H1 (cell line): Measurements from ENCODE around the gene FKBP2. TPM values are rescaled to one million over a fixed set of nuclear protein-coding genes. Genes with fewer than 3 reads are reported as not detected.

ENCODE experiments used
- CTCF ChIA-PET: fragments of 300-600 bp; sonication (Branson Sonifier 250); formaldehyde crosslinking; loops from one replicate; lab custom pipeline; 2021; ENCODE audit not compliant: partially characterized antibody; lab: Charles Lee
- POLR2A ChIA-PET: fragments of 300-600 bp; sonication (Branson Sonifier 250); formaldehyde crosslinking; loops from one replicate; lab custom pipeline; 2021; ENCODE audit warnings: inconsistent platforms; ENCODE audit not compliant: partially characterized antibody; lab: Charles Lee
- DNase-seq, 2 experiments: peaks; one replicate each; pipeline versions ENCODE4 v3.0.0 to v3.0.0-alpha.2; 2010 to 2022; ENCODE audit warnings: low spot score in 2 of 2, low read depth in 1 of 2, mixed read lengths in 1 of 2
- FAIRE-seq: peaks from 2 replicates; lab custom pipeline; 2011; peaks lifted over from hg19 to GRCh38; lab: Jason Lieb, UNC
- H2AFZ ChIP-seq: 2 replicates; pipeline ENCODE4 v1.8.1; 2012; ENCODE audit warnings: low read length, inconsistent platforms
- H2AK5ac ChIP-seq: 2 replicates; pipeline ENCODE4 v1.6.1; 2013; ENCODE audit warnings: low read depth, low read length
- H2BK120ac ChIP-seq: replicated peaks from 2 replicates; pipeline ENCODE3; 2013; ENCODE audit warnings: low read depth, low read length, inconsistent platforms
- H2BK12ac ChIP-seq: 2 replicates; pipeline ENCODE4 v1.6.1; 2013; ENCODE audit warnings: low read depth, low read length
- H2BK15ac ChIP-seq: 2 replicates; pipeline ENCODE4 v1.6.1; 2013; ENCODE audit warnings: low read length
- H2BK20ac ChIP-seq: 2 replicates; pipeline ENCODE4 v1.6.1; 2013; ENCODE audit warnings: low read length
- H2BK5ac ChIP-seq: 2 replicates; pipeline ENCODE4 v1.6.1; 2013; ENCODE audit warnings: low read depth, low read length
- H3K14ac ChIP-seq: 2 replicates; pipeline ENCODE4 v1.6.1; 2013; ENCODE audit warnings: inconsistent platforms; ENCODE audit not compliant: insufficient read length
- H3K18ac ChIP-seq: 2 replicates; pipeline ENCODE4 v1.6.1; 2013; ENCODE audit warnings: low read length; ENCODE audit errors: extremely low read depth
- H3K23ac ChIP-seq: 2 replicates; pipeline ENCODE4 v1.6.1; 2013; ENCODE audit warnings: inconsistent platforms; ENCODE audit not compliant: insufficient read length
- H3K23me2 ChIP-seq: 2 replicates; pipeline ENCODE4 v1.6.1; 2013; ENCODE audit warnings: low read depth, low read length
- H3K27ac ChIP-seq: 2 replicates; pipeline ENCODE4 v1.6.1; 2011; ENCODE audit warnings: low read depth, low read length, inconsistent platforms
- H3K27me3 ChIP-seq, 4 experiments: replicated peaks in 1 of 4; 1 replicate in 1 of 4; 2 replicates in 3 of 4; pipeline versions ENCODE4 v1.6.1 to v1.8.1; 2011 to 2013; ENCODE audit warnings: low read length in 3 of 4, mild to moderate bottlenecking in 3 of 4, inconsistent platforms in 2 of 4, mixed read lengths in 2 of 4, moderate library complexity in 1 of 4; ENCODE audit not compliant: control insufficient read depth in 3 of 4, insufficient read depth in 3 of 4; ENCODE audit errors: extremely low read depth in 1 of 4
- H3K36me3 ChIP-seq, 4 experiments: 2 replicates each; pipeline versions ENCODE4 v1.6.1 to v1.8.1; 2011 to 2013; ENCODE audit warnings: mild to moderate bottlenecking in 4 of 4, low read length in 3 of 4, moderate library complexity in 2 of 4, control low read depth in 1 of 4, inconsistent platforms in 1 of 4; ENCODE audit not compliant: insufficient read depth in 4 of 4, control insufficient read depth in 2 of 4
- H3K4ac ChIP-seq: replicated peaks from 2 replicates; pipeline ENCODE3; 2013; ENCODE audit warnings: low read length, low read depth, mixed read lengths, inconsistent platforms; ENCODE audit not compliant: insufficient read length
- H3K4me1 ChIP-seq, 4 experiments: replicated peaks in 1 of 4; 1 replicate in 1 of 4; 2 replicates in 3 of 4; pipeline versions ENCODE4 v1.6.1 to v1.8.1; 2011 to 2013; ENCODE audit warnings: low read length in 3 of 4, inconsistent platforms in 2 of 4, mixed read lengths in 1 of 4; ENCODE audit not compliant: insufficient read depth in 4 of 4, control insufficient read depth in 3 of 4
- H3K4me2 ChIP-seq, 2 experiments: 2 replicates each; pipeline versions ENCODE4 v1.6.1 to v1.8.1; 2011 to 2013; ENCODE audit warnings: low read depth in 2 of 2, low read length in 2 of 2, control low read depth in 1 of 2, inconsistent platforms in 1 of 2, mild to moderate bottlenecking in 1 of 2; ENCODE audit not compliant: insufficient read depth in 1 of 2
- H3K4me3 ChIP-seq, 4 experiments: fragments of 200-600, 300-600 bp in 1 of 4; sonication (generic), shearing (Covaris generic), sonication (Bioruptor Twin) in 1 of 4; 2 replicates each; pipeline versions ENCODE4 v1.5.1 to v1.8.1; 2011 to 2016; ENCODE audit warnings: low read length in 4 of 4, low read depth in 3 of 4, control low read depth in 2 of 4, inconsistent platforms in 2 of 4, mild to moderate bottlenecking in 2 of 4, mixed read lengths in 1 of 4, moderate library complexity in 1 of 4; ENCODE audit not compliant: insufficient read depth in 2 of 4; ENCODE audit errors: extremely low read depth in 1 of 4
- H3K56ac ChIP-seq: replicated peaks from 2 replicates; pipeline ENCODE3; 2013; ENCODE audit warnings: low read depth, mild to moderate bottlenecking, mixed read lengths, low read length, inconsistent platforms; ENCODE audit not compliant: insufficient read length
- H3K79me1 ChIP-seq: 2 replicates; pipeline ENCODE4 v1.6.1; 2013; ENCODE audit warnings: low read depth, low read length, control low read depth
- H3K79me2 ChIP-seq, 2 experiments: 2 replicates each; pipeline versions ENCODE4 v1.6.1 to v1.8.1; 2012 to 2013; ENCODE audit warnings: low read length in 2 of 2, mild to moderate bottlenecking in 2 of 2, inconsistent platforms in 1 of 2; ENCODE audit not compliant: insufficient read depth in 2 of 2, control insufficient read depth in 1 of 2
- H3K9ac ChIP-seq, 4 experiments: replicated peaks in 1 of 4; 1 replicate in 1 of 4; 2 replicates in 3 of 4; pipeline versions ENCODE4 v1.6.1 to v1.8.1; 2011 to 2013; ENCODE audit warnings: low read depth in 3 of 4, low read length in 3 of 4, control low read depth in 2 of 4, mild to moderate bottlenecking in 2 of 4, moderate library complexity in 2 of 4, inconsistent platforms in 1 of 4; ENCODE audit errors: extremely low read depth in 1 of 4
- H3K9me3 ChIP-seq, 2 experiments: 2 replicates each; pipeline versions ENCODE4 v1.6.1 to v1.8.1; 2012 to 2013; ENCODE audit warnings: mild to moderate bottlenecking in 2 of 2, moderate library complexity in 2 of 2, control low read depth in 1 of 2, inconsistent platforms in 1 of 2, low read depth in 1 of 2, low read length in 1 of 2, mixed read lengths in 1 of 2; ENCODE audit not compliant: insufficient read depth in 2 of 2
- H4K20me1 ChIP-seq, 2 experiments: replicated peaks in 1 of 2; 2 replicates each; pipeline versions ENCODE3 to v1.8.1; 2011 to 2013; ENCODE audit warnings: inconsistent platforms in 2 of 2, low read length in 2 of 2, mild to moderate bottlenecking in 1 of 2; ENCODE audit not compliant: insufficient read depth in 2 of 2, control insufficient read depth in 1 of 2
- H4K5ac ChIP-seq: 2 replicates; pipeline ENCODE4 v1.6.1; 2013; ENCODE audit warnings: low read length, low read depth, mixed read lengths, inconsistent platforms; ENCODE audit not compliant: insufficient read length
- H4K8ac ChIP-seq: 2 replicates; pipeline ENCODE4 v1.8.0; 2013; ENCODE audit warnings: mild to moderate bottlenecking, moderate library complexity, low read length, inconsistent platforms; ENCODE audit not compliant: insufficient read depth; ENCODE audit errors: extremely low read depth
- H4K91ac ChIP-seq: replicated peaks from 2 replicates; pipeline ENCODE3; 2013; ENCODE audit warnings: low read length, mixed read lengths, inconsistent platforms; ENCODE audit not compliant: insufficient read length
- CBX5 ChIP-seq: fragments of 300-800, 300-1000 bp; sonication (generic); IDR thresholded peaks from 2 replicates; pipeline ENCODE4 v1.7.1; 2016; ENCODE audit warnings: antibody characterized with exemption, low read length, low read depth
- HDAC2 ChIP-seq, 2 experiments: fragments of 300-600 bp in 1 of 2; sonication (generic) in 1 of 2; IDR thresholded peaks; 2 replicates each; pipeline ENCODE4 v1.6.1; 2011 to 2012; ENCODE audit warnings: low read depth in 2 of 2, low read length in 2 of 2, mild to moderate bottlenecking in 2 of 2, moderate library complexity in 2 of 2, borderline replicate concordance in 1 of 2, inconsistent platforms in 1 of 2
- RNF2 ChIP-seq: fragments of 200-900, 300-1000 bp; sonication (generic); IDR thresholded peaks from 2 replicates; pipeline ENCODE4 v1.7.1; 2016; ENCODE audit warnings: borderline replicate concordance, low read depth, mild to moderate bottlenecking, antibody characterized with exemption, low read length; ENCODE audit not compliant: poor library complexity, severe bottlenecking; ENCODE audit errors: missing control alignments
- RXRA ChIP-seq: IDR thresholded peaks from 2 replicates; pipeline ENCODE4 v1.6.1; 2011; ENCODE audit warnings: low read depth, mild to moderate bottlenecking, low read length, moderate library complexity; ENCODE audit not compliant: insufficient read depth
- SAP30 ChIP-seq: fragments of 300-600 bp; sonication (generic); IDR thresholded peaks from 2 replicates; pipeline ENCODE4 v1.7.1; 2012; ENCODE audit warnings: low read length, moderate library complexity, mild to moderate bottlenecking, inconsistent platforms; ENCODE audit not compliant: insufficient read depth, insufficient replicate concordance
- WGBS, 2 experiments: shearing (Covaris generic) in 1 of 2; methylation state at CpG; one replicate each; pipeline versions ENCODE4 v1.1.6 to v1.1.7; 2013 to 2015; ENCODE audit warnings: low lambda C conversion rate in 2 of 2, mixed read lengths in 2 of 2, inconsistent platforms in 1 of 2, low coverage in 1 of 2, missing lambda C conversion rate in 1 of 2; ENCODE audit not compliant: insufficient replicate concordance in 2 of 2, insufficient coverage in 1 of 2, insufficient read length in 1 of 2; ENCODE audit errors: extremely low coverage in 1 of 2, missing lambda C conversion rate in 1 of 2; 5-methylcytosine and 5-hydroxymethylcytosine counted together
- polyA plus RNA-seq, 7 experiments: library from polyadenylated mRNA; depleted of rRNA in 3 of 7; stranded (reverse) in 5 of 7; unstranded in 2 of 7; fragments of >200 nt in 5 of 7; fragments of 200-250 nt in 2 of 7; gene quantifications; 1 replicate in 5 of 7; 2 replicates in 1 of 7; 4 replicates in 1 of 7; pipeline versions ENCODE4 v1.2.1 to v1.2.3, GENCODE V29; 2011 to 2013; ENCODE audit warnings: missing spikeins in 2 of 7, mixed read lengths in 2 of 7
- total RNA-seq: library from RNA; stranded (reverse); fragmentation: NEBNext Ultra II Directional; extraction: Animal tissue kit (Norgen Biotek cat#: 25700); gene quantifications from 2 replicates; pipeline ENCODE4 v1.2.1, GENCODE V29; 2021

FKBP2 gene
- total and polyA plus RNA-seq, 2 of the 8 experiments (the other 6 are each of a cell fraction or from before 2014, with no cell fraction given) = 41.7 to 52.5 TPM

- Histone ChIP-seq H3K18ac (peak overlapping the region; percentile 98), H3K14ac (no peak overlapping the region), H2BK12ac (peak overlapping the region; percentile 99; the same call in 1 of the 2 replicates), H2AFZ (no peak overlapping the region), H3K79me2 (peaks cover 6 to 31% of the 10 kb centered on the region in 2 experiments; a peak in 3 of 4 replicates), H3K79me1 (peaks cover 7% of the 10 kb centered on the region), H2AK5ac (0 out of 2 replicates have a peak overlapping the region, but pooled peaks have one; percentile 92), H2BK20ac (peak overlapping the region; percentile 53; the same call in 1 of the 2 replicates), H4K91ac (peak overlapping the region; percentile 98), H3K56ac (peak overlapping the region; percentile 78), H2BK5ac (peak overlapping the region; percentile 93; the same call in 1 of the 2 replicates), H2BK15ac (peak overlapping the region; percentile 99; the same call in 1 of the 2 replicates), H4K8ac (peak overlapping the region; percentile 76; the same call in 1 of the 2 replicates), H3K27me3 (no peaks in the 10 kb centered on the region), H4K20me1 (peaks cover 6 to 15% of the 10 kb centered on the region in 2 experiments), H3K4me3 (peak overlapping the region; percentile 46 to 73 (median 55)), H2BK120ac (no peak overlapping the region), H3K23ac (no peak overlapping the region), H3K4me2 (peak overlapping the region; percentile 73 to 99), H3K23me2 (peaks cover 18% of the 10 kb centered on the region), H3K9me3 (no peaks in the 10 kb centered on the region), H3K27ac (peak overlapping the region; percentile 72; the same call in 1 of the 2 replicates), H3K4me1 (peaks cover 0 to 41% (median 35%) of the 10 kb centered on the region in 4 experiments; a peak in 6 of 7 replicates), H3K9ac (peak overlapping the region in 2 of 4 experiments; percentile 67 to 76; a peak in 4 of 7 replicates), H4K5ac (peak overlapping the region; percentile 75), H3K36me3 (peaks cover 2 to 12% (median 7%) of the 10 kb centered on the region in 4 experiments; a peak in 5 of 8 replicates), H3K4ac (peak overlapping the region; percentile 87)
- 2% methylated on average over 10 of the region's 13 CpGs; no CpG with 5 or more reads in 1 of the 2 experiments for WGBS, 2 experiments
- ChIA-PET CTCF (interaction anchor here (0.6 to 10.0 kb wide), 27 partner anchors 9 to 402 kb away, joined by 3 to 102 read pairs (median 5); partner anchors contain the start of genes CATSPERZ, FERMT3, FKBP2 and NUDT22), POLR2A (interaction anchor here (0.7 to 13.1 kb wide), 21 partner anchors 8 to 272 kb away, joined by 3 to 352 read pairs (median 6); partner anchors contain the start of genes DNAJC4, ESRRA, FKBP2 and KCNK4)
- FAIRE-seq (no peak), DNase-seq (no peak)
- TF ChIP-seq RNF2 = no peak
- TF ChIP-seq CBX5 = no peak
- TF ChIP-seq RXRA = no peak
- TF ChIP-seq HDAC2 (IDR thresholded peaks at IDR 0.05; ENCODE audit: borderline replicate concordance in 1 of 2, low read depth in 2 of 2, low read length in 2 of 2) = no peak
- no peak for TF ChIP-seq SAP30
Observed at GRCh38 chr11:64250415-64251015, 9.6 kb downstream of the FKBP2 start.
